IMR-90 (cell line): ENCODE results near the gene GDPD3. TPM values are rescaled to one million over a fixed set of nuclear protein-coding genes. Genes with fewer than 3 reads are reported as not detected.

Experiments
- ATAC-seq: fragments of 200-7000 bp; cut with Tn5 transposase; 2 replicates; pipeline ENCODE4 v1.9.1; 2020; ENCODE audit warnings: low read depth, mild to moderate bottlenecking, moderate library complexity
- BruUV-seq: library from RNA; stranded (reverse); fragments of 400-500 nt; replicated peaks from 2 replicates; lab custom pipeline; 2021; lab: Mats Ljungman, UMichigan
- CTCF ChIA-PET: fragments of 300-600 bp; formaldehyde crosslinking; extraction: SDS; loops from one replicate; lab custom pipeline; 2021; ENCODE audit warnings: antibody characterized with exemption; lab: Yijun Ruan, JAX
- POLR2A ChIA-PET: fragments of 300-600 bp; sonication (Branson Sonifier 250); formaldehyde crosslinking; loops from one replicate; lab custom pipeline; 2022; ENCODE audit warnings: antibody characterized with exemption; ENCODE audit not compliant: unreplicated experiment; lab: Charles Lee
- DNase-seq: peaks from one replicate; pipeline ENCODE4 v3.0.0; 2013
- H2AFZ ChIP-seq: replicated peaks from 2 replicates; pipeline ENCODE3; 2013; ENCODE audit warnings: low read length, mild to moderate bottlenecking; ENCODE audit not compliant: poor library complexity
- H2AK5ac ChIP-seq: 2 replicates; pipeline ENCODE4 v1.6.1; 2013; ENCODE audit warnings: low read depth, low read length, inconsistent platforms
- H2AK9ac ChIP-seq: replicated peaks from 2 replicates; pipeline ENCODE3; 2013; ENCODE audit warnings: mild to moderate bottlenecking, low read depth, low read length, moderate library complexity; ENCODE audit not compliant: poor library complexity
- H2BK120ac ChIP-seq: 2 replicates; pipeline ENCODE4 v1.6.1; 2013; ENCODE audit warnings: low read depth, low read length, inconsistent platforms
- H2BK15ac ChIP-seq: 3 replicates; pipeline ENCODE4 v1.6.1; 2013; ENCODE audit warnings: low read depth, low read length, inconsistent platforms
- H2BK20ac ChIP-seq: 2 replicates; pipeline ENCODE4 v1.6.1; 2013; ENCODE audit warnings: low read depth, mild to moderate bottlenecking, inconsistent platforms, low read length, moderate library complexity
- H2BK5ac ChIP-seq: 2 replicates; pipeline ENCODE4 v1.6.1; 2013; ENCODE audit warnings: mild to moderate bottlenecking, low read depth, low read length, inconsistent platforms; ENCODE audit not compliant: poor library complexity, severe bottlenecking
- H3K14ac ChIP-seq: replicated peaks from 2 replicates; pipeline ENCODE4 v1.6.1; 2013; ENCODE audit warnings: low read depth, low read length, inconsistent platforms
- H3K18ac ChIP-seq: 2 replicates; pipeline ENCODE4 v1.6.1; 2013; ENCODE audit warnings: low read depth, low read length, control low read depth
- H3K23ac ChIP-seq: 2 replicates; pipeline ENCODE4 v1.6.1; 2013; ENCODE audit warnings: low read depth, low read length, inconsistent platforms
- H3K27ac ChIP-seq: 2 replicates; pipeline ENCODE4 v1.5.1; 2013; ENCODE audit warnings: mild to moderate bottlenecking, control low read depth, low read length; ENCODE audit not compliant: insufficient read depth
- H3K27me3 ChIP-seq: 2 replicates; pipeline ENCODE4 v1.6.1; 2013; ENCODE audit warnings: low read length; ENCODE audit not compliant: control insufficient read depth, insufficient read depth
- H3K36me3 ChIP-seq: 2 replicates; pipeline ENCODE4 v1.6.1; 2013; ENCODE audit warnings: low read length, mixed read lengths; ENCODE audit not compliant: control insufficient read depth, insufficient read depth
- H3K4ac ChIP-seq: 2 replicates; pipeline ENCODE4 v1.6.1; 2013; ENCODE audit warnings: low read depth, low read length, inconsistent platforms
- H3K4me1 ChIP-seq: 2 replicates; pipeline ENCODE4 v1.6.1; 2013; ENCODE audit warnings: low read length, mixed read lengths; ENCODE audit not compliant: control insufficient read depth, insufficient read depth
- H3K4me2 ChIP-seq: 2 replicates; pipeline ENCODE4 v1.6.1; 2013; ENCODE audit warnings: low read depth, mild to moderate bottlenecking, control low read depth, low read length, moderate library complexity
- H3K4me3 ChIP-seq: 2 replicates; pipeline ENCODE4 v1.5.1; 2013; ENCODE audit warnings: low read depth, mild to moderate bottlenecking, control low read depth, low read length, moderate library complexity; ENCODE audit not compliant: insufficient read depth
- H3K56ac ChIP-seq: 2 replicates; pipeline ENCODE4 v1.6.1; 2013; ENCODE audit warnings: low read length, inconsistent platforms; ENCODE audit not compliant: insufficient read depth; ENCODE audit errors: extremely low read depth
- H3K79me1 ChIP-seq, 2 experiments: 2 replicates each; pipeline ENCODE4 v1.6.1; 2013; ENCODE audit warnings: low read length in 2 of 2, inconsistent platforms in 1 of 2, low read depth in 1 of 2
- H3K9ac ChIP-seq: 2 replicates; pipeline ENCODE4 v1.6.1; 2013; ENCODE audit warnings: low read depth, low read length, control low read depth
- H3K9me1 ChIP-seq: 2 replicates; pipeline ENCODE4 v1.6.1; 2013; ENCODE audit warnings: low read length, inconsistent platforms; ENCODE audit not compliant: insufficient read depth
- H3K9me3 ChIP-seq: 2 replicates; pipeline ENCODE4 v1.6.1; 2013; ENCODE audit warnings: low read length; ENCODE audit not compliant: control insufficient read depth, insufficient read depth
- H4K20me1 ChIP-seq: 2 replicates; pipeline ENCODE4 v1.6.1; 2013; ENCODE audit warnings: low read length, inconsistent platforms; ENCODE audit not compliant: insufficient read depth
- H4K5ac ChIP-seq: 2 replicates; pipeline ENCODE4 v1.6.1; 2013; ENCODE audit warnings: mild to moderate bottlenecking, low read depth, low read length, control low read depth
- H4K8ac ChIP-seq, 2 experiments: 2 replicates each; pipeline ENCODE4 v1.6.1; 2013; ENCODE audit warnings: low read depth in 2 of 2, low read length in 2 of 2, control low read depth in 1 of 2, inconsistent platforms in 1 of 2
- H4K91ac ChIP-seq: 2 replicates; pipeline ENCODE4 v1.6.1; 2013; ENCODE audit warnings: low read depth, low read length, inconsistent platforms; ENCODE audit not compliant: insufficient read depth
- BHLHE40 ChIP-seq: fragments of 150-350 bp; IDR thresholded peaks from 2 replicates; pipeline ENCODE4 v1.6.1; 2016; ENCODE audit warnings: mild to moderate bottlenecking, low read depth, low read length
- CEBPB ChIP-seq: IDR thresholded peaks from 2 replicates; pipeline ENCODE4 v1.6.1; 2012; ENCODE audit warnings: low read depth, low read length, improper control_type of control experiment
- CHD1 ChIP-seq: IDR thresholded peaks from 2 replicates; pipeline ENCODE4 v1.6.1; 2012; ENCODE audit warnings: low read depth, low read length, improper control_type of control experiment
- CTCF ChIP-seq: conservative IDR thresholded peaks from 2 replicates; pipeline ENCODE4 v1.5.1; 2012; ENCODE audit warnings: mild to moderate bottlenecking, low read depth, low read length, improper control_type of control experiment
- FOS ChIP-seq: fragments of 150-350 bp; IDR thresholded peaks from 2 replicates; pipeline ENCODE4 v1.6.1; 2016; ENCODE audit warnings: low read depth, low read length
- MAFK ChIP-seq: IDR thresholded peaks from 2 replicates; pipeline ENCODE4 v1.6.1; 2012; ENCODE audit warnings: low read depth, low read length, improper control_type of control experiment
- MAZ ChIP-seq: IDR thresholded peaks from 2 replicates; pipeline ENCODE4 v1.6.1; 2012; ENCODE audit warnings: low read depth, mild to moderate bottlenecking, low read length, improper control_type of control experiment, moderate library complexity, borderline replicate concordance
- MXI1 ChIP-seq: IDR thresholded peaks from 2 replicates; pipeline ENCODE4 v1.6.1; 2012; ENCODE audit warnings: low read depth, mild to moderate bottlenecking, low read length, moderate library complexity, borderline replicate concordance
- NFE2L2 ChIP-seq: fragments of 150-350 bp; IDR thresholded peaks from 2 replicates; pipeline ENCODE4 v1.6.1; 2016; ENCODE audit warnings: low read depth, mild to moderate bottlenecking, low read length
- POLR2A ChIP-seq: IDR thresholded peaks from 2 replicates; pipeline ENCODE4 v1.6.1; 2012; ENCODE audit warnings: mild to moderate bottlenecking, low read depth, low read length
- RAD21 ChIP-seq: IDR thresholded peaks from 2 replicates; pipeline ENCODE4 v1.6.1; 2012; ENCODE audit warnings: low read length, improper control_type of control experiment
- RCOR1 ChIP-seq: IDR thresholded peaks from 2 replicates; pipeline ENCODE4 v1.6.1; 2012; ENCODE audit warnings: mild to moderate bottlenecking, low read length, improper control_type of control experiment; ENCODE audit not compliant: insufficient replicate concordance
- RFX5 ChIP-seq: IDR thresholded peaks from 2 replicates; pipeline ENCODE4 v1.8.0; 2012; ENCODE audit warnings: low read depth, mild to moderate bottlenecking, low read length, moderate library complexity
- SMC3 ChIP-seq: fragments of 150-350 bp; IDR thresholded peaks from 2 replicates; pipeline ENCODE4 v1.6.1; 2016; ENCODE audit warnings: low read depth, mild to moderate bottlenecking, antibody characterized with exemption, low read length, moderate library complexity
- WGBS, 2 experiments: methylation state at CpG; one replicate each; pipeline versions ENCODE4 v1.1.5 to v1.1.7; 2013; ENCODE audit warnings: missing lambda C conversion rate in 2 of 2; ENCODE audit not compliant: insufficient read length in 1 of 2; ENCODE audit errors: extremely low coverage in 2 of 2; 5-methylcytosine and 5-hydroxymethylcytosine counted together
- dilution Hi-C: fragments of 300-500 bp; cut with HindIII; formaldehyde crosslinking; loops from one replicate; pipeline ENCODE4 v1.14.3; 2018; ENCODE audit warnings: low sequenced_read_pairs; ENCODE audit not compliant: unreplicated experiment
- in situ Hi-C: fragments of 300-500 bp; cut with MboI; formaldehyde crosslinking; loops from 3 replicates; pipeline ENCODE4 v1.14.3; 2019; ENCODE audit warnings: low sequenced_read_pairs, inconsistent platforms, mixed read lengths
- intact Hi-C: fragments of 100-400 bp; cut with micrococcal nuclease; formaldehyde crosslinking; loops from 2 replicates; pipeline ENCODE4 v1.10.0; 2022
- polyA plus RNA-seq, 3 experiments: library from polyadenylated mRNA; depleted of rRNA; stranded (reverse); fragments of >200 nt; gene quantifications; 2 replicates each; pipeline ENCODE4 v1.2.3, GENCODE V29; 2012; ENCODE audit warnings: low replicate concordance in 1 of 3
- total RNA-seq: library from RNA; depleted of rRNA; stranded (reverse); fragments of >200 nt; gene quantifications from 2 replicates; pipeline ENCODE4 v1.2.3, GENCODE V29; 2012
- TF ChIP-seq, protein P1 (sequence below): fragments of 150-350 bp; IDR thresholded peaks from 2 replicates; pipeline ENCODE4 v1.6.1; 2016; ENCODE audit warnings: low read depth, mild to moderate bottlenecking, low read length, moderate library complexity, borderline replicate concordance
- TF ChIP-seq, protein P2 (sequence below): fragments of 150-350 bp; IDR thresholded peaks from 2 replicates; pipeline ENCODE4 v1.6.1; 2017; ENCODE audit warnings: mild to moderate bottlenecking, antibody characterized with exemption, low read length, low read depth

The GDPD3 gene
- total and polyA plus RNA-seq, 2 of the 4 experiments (the other 2 are of a cell fraction): under 0.01 to 19.5 TPM

DNA sequence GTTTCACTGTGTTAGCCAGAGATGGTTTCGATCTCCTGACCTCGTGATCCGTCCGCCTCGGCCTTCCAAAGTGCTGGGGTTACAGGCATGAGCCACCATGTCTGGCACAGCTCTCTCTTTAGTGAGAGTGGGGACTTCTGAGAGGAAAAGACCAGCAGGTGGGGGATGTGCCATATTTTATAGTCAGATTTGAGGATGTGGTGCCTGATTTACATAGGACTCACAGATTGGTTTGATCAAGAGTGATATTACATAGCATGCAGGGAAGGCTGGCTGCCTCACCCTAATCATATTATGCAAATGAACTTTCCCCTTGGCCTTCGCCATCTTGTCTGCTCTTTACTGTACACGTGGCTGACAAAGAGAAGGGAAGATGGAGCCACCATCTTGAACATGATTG lies 37.8 kb upstream of the GDPD3 start:
- BruUV-seq: no TSS peak
- WGBS, 2 experiments: no CpG with 5 or more reads among the region's 7 CpGs
- Histone ChIP-seq H3K27me3 (no peaks in the 10 kb centered on the region; the same call in 1 of the 2 replicates), H3K9me3 (peaks cover 10% of the 10 kb centered on the region), H3K79me1 (no peaks in the 10 kb centered on the region), H3K23ac (no peak overlapping the region), H3K4me2 (no peak overlapping the region), H4K20me1 (no peaks in the 10 kb centered on the region), H3K14ac (no peak overlapping the region), H3K9me1 (no peaks in the 10 kb centered on the region), H3K4ac (no peak overlapping the region), H3K36me3 (no peaks in the 10 kb centered on the region), H3K56ac (no peak overlapping the region), H3K4me3 (no peak overlapping the region), H2AK9ac (no peak overlapping the region), H4K91ac (no peak overlapping the region), H2AFZ (no peak overlapping the region), H4K5ac (no peak overlapping the region), H2BK15ac (no peak overlapping the region), H2BK120ac (no peak overlapping the region), H3K18ac (no peak overlapping the region), H4K8ac (no peak overlapping the region), H3K4me1 (no peaks in the 10 kb centered on the region), H3K27ac (no peak overlapping the region), H2AK5ac (no peak overlapping the region), H3K9ac (no peak overlapping the region), H2BK20ac (no peak overlapping the region), H2BK5ac (no peak overlapping the region)
- in situ Hi-C loops: loop anchor here (5.0 kb wide), 1 partner anchor 54 kb away; the partner anchor contains the start of gene YPEL3
- ChIA-PET CTCF (no interaction called here), POLR2A (no interaction called here)
- TF ChIP-seq POLR2A (no peak), RFX5 (no peak), RCOR1 (no peak), CEBPB (no peak), NFE2L2 (no peak), CHD1 (no peak), BHLHE40 (no peak), MXI1 (no peak), MAZ (no peak), RAD21 (no peak), SMC3 (no peak), FOS (no peak), MAFK (no peak), CTCF (no peak)
- TF ChIP-seq, protein P1, sequence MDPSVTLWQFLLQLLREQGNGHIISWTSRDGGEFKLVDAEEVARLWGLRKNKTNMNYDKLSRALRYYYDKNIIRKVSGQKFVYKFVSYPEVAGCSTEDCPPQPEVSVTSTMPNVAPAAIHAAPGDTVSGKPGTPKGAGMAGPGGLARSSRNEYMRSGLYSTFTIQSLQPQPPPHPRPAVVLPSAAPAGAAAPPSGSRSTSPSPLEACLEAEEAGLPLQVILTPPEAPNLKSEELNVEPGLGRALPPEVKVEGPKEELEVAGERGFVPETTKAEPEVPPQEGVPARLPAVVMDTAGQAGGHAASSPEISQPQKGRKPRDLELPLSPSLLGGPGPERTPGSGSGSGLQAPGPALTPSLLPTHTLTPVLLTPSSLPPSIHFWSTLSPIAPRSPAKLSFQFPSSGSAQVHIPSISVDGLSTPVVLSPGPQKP: no peak
- TF ChIP-seq, protein P2, sequence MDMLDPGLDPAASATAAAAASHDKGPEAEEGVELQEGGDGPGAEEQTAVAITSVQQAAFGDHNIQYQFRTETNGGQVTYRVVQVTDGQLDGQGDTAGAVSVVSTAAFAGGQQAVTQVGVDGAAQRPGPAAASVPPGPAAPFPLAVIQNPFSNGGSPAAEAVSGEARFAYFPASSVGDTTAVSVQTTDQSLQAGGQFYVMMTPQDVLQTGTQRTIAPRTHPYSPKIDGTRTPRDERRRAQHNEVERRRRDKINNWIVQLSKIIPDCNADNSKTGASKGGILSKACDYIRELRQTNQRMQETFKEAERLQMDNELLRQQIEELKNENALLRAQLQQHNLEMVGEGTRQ: no peak
- no peak for ATAC-seq
- intact Hi-C loops: no loop called here
- no peak for DNase-seq
- dilution Hi-C loops: no loop called here
